ENCODE data around the gene CDC42.

DNA sequence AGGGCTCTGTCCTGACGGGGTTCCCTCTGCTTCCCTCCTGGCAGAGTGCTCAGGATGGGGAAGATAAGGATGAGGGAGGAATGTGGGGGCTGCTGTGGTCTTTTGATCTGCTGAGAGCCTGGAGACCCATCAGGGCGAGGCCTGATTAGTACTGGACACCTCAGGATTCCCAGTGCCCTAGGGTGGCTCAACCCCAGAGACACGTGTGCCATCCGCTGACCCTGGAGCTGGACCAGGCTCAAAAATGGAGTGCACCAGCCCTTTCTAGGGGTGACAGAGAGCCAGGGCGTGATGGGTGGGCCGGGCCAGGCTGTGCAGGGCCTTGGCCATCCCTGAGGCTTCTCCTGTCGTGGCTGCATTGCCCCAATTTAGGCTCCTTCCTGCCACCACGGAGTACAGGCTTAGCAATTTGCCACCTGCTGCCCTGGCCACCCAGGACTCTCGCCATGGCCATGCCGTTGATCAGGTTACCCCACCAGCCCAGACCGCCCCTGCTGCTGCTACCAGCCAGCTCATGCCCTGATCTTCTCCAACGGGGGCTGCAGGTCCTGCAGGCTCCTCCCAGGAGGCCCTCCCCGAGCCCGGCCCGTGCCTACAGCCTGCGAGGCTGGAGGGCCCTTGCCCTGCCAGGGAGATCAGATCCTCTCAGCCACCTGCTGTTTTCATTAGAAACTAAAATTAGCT lies 80.9 kb downstream of the CDC42 start:
- TF ChIP-seq PBX2 (CRISPR knock-in tag; IDR thresholded peaks at IDR 0.05; ENCODE audit: low read depth), result no peak
- TF ChIP-seq PBX2 (tag; conservative IDR thresholded peaks at IDR 0.05; ENCODE audit: low read depth), result no peak
- no peak for TF ChIP-seq GABPA (tag; conservative IDR thresholded peaks at IDR 0.05; ENCODE audit: low read depth)
- TF ChIP-seq, protein P1, sequence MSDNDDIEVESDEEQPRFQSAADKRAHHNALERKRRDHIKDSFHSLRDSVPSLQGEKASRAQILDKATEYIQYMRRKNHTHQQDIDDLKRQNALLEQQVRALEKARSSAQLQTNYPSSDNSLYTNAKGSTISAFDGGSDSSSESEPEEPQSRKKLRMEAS (CRISPR knock-in tag; IDR thresholded peaks at IDR 0.05), result no peak
- no peak for TF ChIP-seq ZNF274 (IDR thresholded peaks at IDR 0.05; ENCODE audit: borderline replicate concordance, low read depth, low read length)
